ENCODE measurements around the gene CETN1.

The CETN1 gene

GRCh38 chr18:580154-580553, at the start of gene CETN1:
TSS of gene CETN1 (plus strand) at chr18:580380. CDS start at chr18:580409, 29 bp downstream.
- H3K4me1 ChIP-seq (ENCODE audit: insufficient read depth, low read length), result peaks cover 7% of the 10 kb centered on the region
- H3K27me3 ChIP-seq (ENCODE audit: insufficient read depth, low read length), result no peaks in the 10 kb centered on the region
- no peak within 1 kb of the TSS for H2AFZ ChIP-seq (ENCODE audit: low read depth, low read length)
- H3K4me3 ChIP-seq (ENCODE audit: low read length), result no peak within 1 kb of the TSS
- H3K36me3 ChIP-seq (ENCODE audit: insufficient read depth, low read length), result no peaks in the 10 kb centered on the region
- no peaks in the 10 kb centered on the region for H3K9me3 ChIP-seq (ENCODE audit: low read length)

- Histone ChIP-seq H3K36me3 (ENCODE audit: insufficient read depth, low read length) (no peaks in the 10 kb centered on the region), H3K4me3 (ENCODE audit: low read length) (no peak overlapping the region), H3K27me3 (ENCODE audit: insufficient read depth, low read length) (no peaks in the 10 kb centered on the region), H3K4me1 (ENCODE audit: insufficient read depth, low read length) (no peaks in the 10 kb centered on the region), H3K9me3 (ENCODE audit: low read length) (no peaks in the 10 kb centered on the region), H2AFZ (ENCODE audit: low read depth, low read length) (no peak overlapping the region)
These were observed 48.2 kb upstream of the CETN1 start for GRCh38 chr18:532018-532417.

GRCh38 chr18:532632-533031, 47.5 kb upstream of the CETN1 start:
- H3K36me3 ChIP-seq (ENCODE audit: insufficient read depth, low read length), result no peaks in the 10 kb centered on the region
- no peaks in the 10 kb centered on the region for H3K4me1 ChIP-seq (ENCODE audit: insufficient read depth, low read length)
- no peak overlapping the region for H3K4me3 ChIP-seq (ENCODE audit: low read length)
- H2AFZ ChIP-seq (ENCODE audit: low read depth, low read length), result no peak overlapping the region
- H3K9me3 ChIP-seq (ENCODE audit: low read length), result no peaks in the 10 kb centered on the region
- H3K27me3 ChIP-seq (ENCODE audit: insufficient read depth, low read length), result no peaks in the 10 kb centered on the region

GRCh38 chr18:533995-534601, 46.1 kb upstream of the CETN1 start:
- no peak overlapping the region for H2AFZ ChIP-seq (ENCODE audit: low read depth, low read length)
- H3K36me3 ChIP-seq (ENCODE audit: insufficient read depth, low read length), result no peaks in the 10 kb centered on the region
- no peaks in the 10 kb centered on the region for H3K9me3 ChIP-seq (ENCODE audit: low read length)
- H3K4me3 ChIP-seq (ENCODE audit: low read length), result no peak overlapping the region
- H3K27me3 ChIP-seq (ENCODE audit: insufficient read depth, low read length), result no peaks in the 10 kb centered on the region
- no peaks in the 10 kb centered on the region for H3K4me1 ChIP-seq (ENCODE audit: insufficient read depth, low read length)

- Histone ChIP-seq H3K4me1 (ENCODE audit: insufficient read depth, low read length) (no peaks in the 10 kb centered on the region), H3K4me3 (ENCODE audit: low read length) (no peak overlapping the region), H3K9me3 (ENCODE audit: low read length) (no peaks in the 10 kb centered on the region), H2AFZ (ENCODE audit: low read depth, low read length) (no peak overlapping the region), H3K27me3 (ENCODE audit: insufficient read depth, low read length) (no peaks in the 10 kb centered on the region), H3K36me3 (ENCODE audit: insufficient read depth, low read length) (no peaks in the 10 kb centered on the region)
These were observed 36.6 kb upstream of the CETN1 start for GRCh38 chr18:543447-544078.

- no peaks in the 10 kb centered on the region for H3K36me3 ChIP-seq (ENCODE audit: insufficient read depth, low read length)
- no peaks in the 10 kb centered on the region for H3K9me3 ChIP-seq (ENCODE audit: low read length)
- no peak overlapping the region for H3K4me3 ChIP-seq (ENCODE audit: low read length)
- H2AFZ ChIP-seq (ENCODE audit: low read depth, low read length), result no peak overlapping the region
- no peaks in the 10 kb centered on the region for H3K4me1 ChIP-seq (ENCODE audit: insufficient read depth, low read length)
- H3K27me3 ChIP-seq (ENCODE audit: insufficient read depth, low read length), result no peaks in the 10 kb centered on the region
These were observed 30.2 kb upstream of the CETN1 start for GRCh38 chr18:549967-550366.

GRCh38 chr18:551404-552061, 28.6 kb upstream of the CETN1 start:
- Histone ChIP-seq H2AFZ (ENCODE audit: low read depth, low read length) (no peak overlapping the region), H3K36me3 (ENCODE audit: insufficient read depth, low read length) (no peaks in the 10 kb centered on the region), H3K4me3 (ENCODE audit: low read length) (no peak overlapping the region), H3K9me3 (ENCODE audit: low read length) (no peaks in the 10 kb centered on the region), H3K27me3 (ENCODE audit: insufficient read depth, low read length) (no peaks in the 10 kb centered on the region), H3K4me1 (ENCODE audit: insufficient read depth, low read length) (no peaks in the 10 kb centered on the region)

- Histone ChIP-seq H3K4me3 (ENCODE audit: low read length) (no peak overlapping the region), H2AFZ (ENCODE audit: low read depth, low read length) (no peak overlapping the region), H3K9me3 (ENCODE audit: low read length) (no peaks in the 10 kb centered on the region), H3K4me1 (ENCODE audit: insufficient read depth, low read length) (no peaks in the 10 kb centered on the region), H3K27me3 (ENCODE audit: insufficient read depth, low read length) (no peaks in the 10 kb centered on the region), H3K36me3 (ENCODE audit: insufficient read depth, low read length) (no peaks in the 10 kb centered on the region)
These were observed 24.3 kb upstream of the CETN1 start for GRCh38 chr18:555705-556457.

- no peaks in the 10 kb centered on the region for H3K4me1 ChIP-seq (ENCODE audit: insufficient read depth, low read length)
- H3K36me3 ChIP-seq (ENCODE audit: insufficient read depth, low read length), result no peaks in the 10 kb centered on the region
- H2AFZ ChIP-seq (ENCODE audit: low read depth, low read length), result no peak overlapping the region
- peaks cover 8% of the 10 kb centered on the region for H3K27me3 ChIP-seq (ENCODE audit: insufficient read depth, low read length)
- no peak overlapping the region for H3K4me3 ChIP-seq (ENCODE audit: low read length)
- no peaks in the 10 kb centered on the region for H3K9me3 ChIP-seq (ENCODE audit: low read length)
These were observed 15.2 kb upstream of the CETN1 start for GRCh38 chr18:564708-565561.

- H2AFZ ChIP-seq (ENCODE audit: low read depth, low read length), result no peak overlapping the region
- no peaks in the 10 kb centered on the region for H3K4me1 ChIP-seq (ENCODE audit: insufficient read depth, low read length)
- H3K4me3 ChIP-seq (ENCODE audit: low read length), result no peak overlapping the region
- H3K9me3 ChIP-seq (ENCODE audit: low read length), result no peaks in the 10 kb centered on the region
- H3K27me3 ChIP-seq (ENCODE audit: insufficient read depth, low read length), result peaks cover 8% of the 10 kb centered on the region
- no peaks in the 10 kb centered on the region for H3K36me3 ChIP-seq (ENCODE audit: insufficient read depth, low read length)
These were observed 14.6 kb upstream of the CETN1 start for GRCh38 chr18:565562-566061.

- Histone ChIP-seq H3K9me3 (ENCODE audit: low read length) (no peaks in the 10 kb centered on the region), H2AFZ (ENCODE audit: low read depth, low read length) (no peak overlapping the region), H3K4me3 (ENCODE audit: low read length) (no peak overlapping the region), H3K36me3 (ENCODE audit: insufficient read depth, low read length) (no peaks in the 10 kb centered on the region), H3K4me1 (ENCODE audit: insufficient read depth, low read length) (no peaks in the 10 kb centered on the region), H3K27me3 (ENCODE audit: insufficient read depth, low read length) (peaks cover 8% of the 10 kb centered on the region)
These were observed 13.1 kb upstream of the CETN1 start for GRCh38 chr18:567122-567521.

GRCh38 chr18:568731-569130, 11.4 kb upstream of the CETN1 start:
- H3K27me3 ChIP-seq (ENCODE audit: insufficient read depth, low read length), result peaks cover 8% of the 10 kb centered on the region
- no peak overlapping the region for H3K4me3 ChIP-seq (ENCODE audit: low read length)
- H3K9me3 ChIP-seq (ENCODE audit: low read length), result no peaks in the 10 kb centered on the region
- H3K4me1 ChIP-seq (ENCODE audit: insufficient read depth, low read length), result no peaks in the 10 kb centered on the region
- H3K36me3 ChIP-seq (ENCODE audit: insufficient read depth, low read length), result no peaks in the 10 kb centered on the region
- H2AFZ ChIP-seq (ENCODE audit: low read depth, low read length), result no peak overlapping the region

Measured in neuron (in vitro differentiated cells).